ENCODE data around the gene USP27X.

The USP27X gene

GRCh38 chrX:49884290-49884862 lies 5.1 kb downstream of the USP27X start:
- peak; percentile 59 to 66 for DNase-seq

- DNase-seq = no peak
These were observed 13.3 kb downstream of the USP27X start for GRCh38 chrX:49892542-49892941.

- DNase-seq = no peak
These were observed 17.7 kb downstream of the USP27X start for GRCh38 chrX:49896951-49897350.

GRCh38 chrX:49901048-49901447 lies 21.8 kb downstream of the USP27X start:
- DNase-seq = peak; percentile 5 to 50

- DNase-seq = peak in 1 of 2 experiments; percentile 19
These were observed 31.1 kb downstream of the USP27X start for GRCh38 chrX:49910344-49910743.

- DNase-seq = peak in 1 of 2 experiments; percentile 7
These were observed 32.8 kb downstream of the USP27X start for GRCh38 chrX:49912086-49912485.

GRCh38 chrX:49912861-49913260 lies 33.6 kb downstream of the USP27X start:
- DNase-seq = no peak

- DNase-seq = peak; percentile 9 to 71
These were observed 36.3 kb downstream of the USP27X start for GRCh38 chrX:49915361-49916222.

GRCh38 chrX:49919617-49920016 lies 40.3 kb downstream of the USP27X start:
- peak; percentile 6 to 33 for DNase-seq

- no peak for DNase-seq
These were observed 41.8 kb downstream of the USP27X start for GRCh38 chrX:49921109-49921508.

GRCh38 chrX:49922291-49923241 lies 43.3 kb downstream of the USP27X start, which contains the start of gene CLCN5:
TSS of gene CLCN5 (plus strand) at chrX:49922596. CDS start at chrX:49925299, 2,703 bp downstream.
- DNase-seq = peak; percentile 94 to 97

- peak; percentile 56 to 67 for DNase-seq
These were observed 45.9 kb downstream of the USP27X start for GRCh38 chrX:49925176-49925575.

- peak; percentile 57 to 83 for DNase-seq
These were observed 50.8 kb downstream of the USP27X start for GRCh38 chrX:49930039-49930438.
